ENCODE measurements around the gene CAMK2A.
"Not testable (repeated sequence)": the region's sequence is repeated elsewhere in the genome, so short reads cannot be mapped to it uniquely, and the experiment has no call there.

The CAMK2A gene

DNA sequence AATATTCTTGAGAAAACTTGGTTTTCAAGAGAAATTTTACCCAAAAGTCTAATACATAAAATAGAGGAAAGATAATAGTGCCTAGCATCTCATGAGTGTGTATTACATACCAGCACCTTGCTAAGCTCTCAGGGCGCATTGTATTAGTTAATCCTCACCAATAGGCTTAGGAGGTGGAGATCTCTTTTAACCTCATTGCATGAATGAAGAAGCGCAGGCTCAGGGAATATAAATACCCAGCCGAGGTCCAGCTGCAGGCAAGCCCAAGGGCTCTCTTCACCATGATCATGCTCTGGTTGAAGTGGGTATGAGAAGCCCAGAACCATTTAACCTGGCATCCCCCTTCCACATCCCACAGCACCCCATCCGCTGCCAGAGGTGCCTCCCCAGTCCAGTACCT lies 46.0 kb downstream of the CAMK2A start:
- no peak for FAIRE-seq
- DNase-seq (ENCODE audit: extremely low spot score, insufficient read length, low read depth), result no peak

DNA sequence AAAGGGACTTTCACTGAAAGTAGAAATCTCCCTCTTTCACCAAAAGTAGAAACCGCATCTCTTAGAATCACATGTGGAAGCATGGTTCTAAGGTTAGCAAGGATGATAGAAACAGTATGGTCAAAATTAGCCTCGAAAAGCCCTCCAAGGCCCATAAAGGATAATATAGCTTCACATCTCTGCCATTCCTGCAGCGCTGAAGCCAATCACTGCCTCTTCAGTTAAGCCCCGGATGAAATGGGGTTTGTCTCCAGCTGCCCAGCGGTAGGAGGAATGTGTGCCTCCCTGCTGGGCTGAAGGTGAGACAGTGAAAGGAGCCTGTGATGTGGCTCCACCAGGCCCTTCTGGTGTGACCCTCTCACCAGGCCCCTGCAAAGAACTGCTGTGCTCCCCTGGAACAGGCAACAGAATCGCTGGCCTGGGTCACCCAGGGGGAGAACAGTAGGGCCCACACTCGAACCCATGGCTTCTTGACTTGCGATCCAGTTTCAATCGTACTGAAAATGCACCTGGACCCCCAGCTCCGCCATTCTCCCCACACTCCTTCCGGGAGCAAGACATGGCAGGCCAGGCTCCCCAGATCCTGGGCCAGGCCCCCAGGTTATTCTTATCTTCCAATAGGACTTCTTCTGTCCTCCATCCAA lies 47.2 kb downstream of the CAMK2A start:
- FAIRE-seq, result no peak
- no peak for DNase-seq (ENCODE audit: extremely low spot score, insufficient read length, low read depth)

DNA sequence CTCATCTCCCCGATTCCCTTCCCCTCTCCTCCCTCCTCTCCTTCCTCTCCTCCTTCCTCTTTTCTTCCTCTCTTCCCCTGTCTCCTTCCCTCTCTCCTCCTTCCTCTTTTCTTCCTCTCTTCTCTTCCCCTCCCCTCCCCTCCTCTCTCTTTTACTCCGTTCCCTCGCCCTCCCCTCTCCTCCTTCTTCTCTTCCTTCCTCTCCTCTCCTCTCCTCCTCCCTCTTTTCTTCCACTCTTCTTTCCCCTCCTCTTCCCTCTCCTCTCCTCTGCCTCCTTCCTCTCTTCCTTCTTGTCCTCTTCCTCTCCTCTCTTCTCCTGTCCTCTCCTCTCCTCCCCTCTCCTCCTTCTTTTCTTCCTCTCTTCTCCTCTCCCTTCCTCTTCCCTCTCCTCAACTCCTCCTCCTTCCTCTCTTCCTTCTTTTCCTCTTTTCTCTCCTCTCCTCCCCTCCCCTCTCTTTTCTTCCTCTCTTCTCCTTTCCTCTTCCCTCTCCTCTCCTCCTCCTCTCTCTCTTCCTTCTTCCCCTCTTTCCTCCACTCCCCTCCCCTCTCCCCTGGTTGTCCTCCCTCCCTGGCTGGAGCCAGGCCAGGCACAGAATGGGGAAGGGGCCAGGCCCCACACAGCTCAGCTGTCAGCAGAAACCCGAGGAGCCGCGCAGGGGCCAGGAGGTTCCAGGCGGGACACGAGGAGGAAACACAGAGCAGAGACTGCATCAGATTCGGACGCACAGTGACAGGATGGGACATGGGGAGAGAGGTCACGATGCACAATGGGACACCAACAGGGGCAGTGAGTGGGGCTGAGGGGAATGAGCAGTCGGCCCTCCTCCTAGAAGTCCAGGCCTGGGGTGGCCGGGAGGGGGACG lies 48.0 kb downstream of the CAMK2A start:
- FAIRE-seq (no peak), DNase-seq (ENCODE audit: extremely low spot score, insufficient read length, low read depth) (no peak)

DNA sequence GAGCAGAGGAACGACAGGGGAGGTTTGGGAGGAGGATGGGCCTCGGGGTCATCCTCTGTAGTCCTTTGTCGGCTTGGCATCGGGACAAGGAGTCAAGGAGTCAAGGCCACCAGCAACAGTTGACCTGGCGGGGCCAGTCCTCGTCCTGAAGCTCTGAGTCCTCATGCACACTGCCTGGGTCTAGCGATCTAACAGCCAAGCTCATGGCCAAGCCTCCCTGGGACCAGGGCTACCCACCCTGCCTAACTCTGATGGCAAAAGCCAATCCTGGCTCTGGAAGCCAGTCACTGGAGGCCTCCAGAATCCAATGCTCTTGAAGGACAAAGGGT lies 49.8 kb downstream of the CAMK2A start:
- FAIRE-seq, result no peak
- no peak for DNase-seq (ENCODE audit: extremely low spot score, insufficient read length, low read depth)

DNA sequence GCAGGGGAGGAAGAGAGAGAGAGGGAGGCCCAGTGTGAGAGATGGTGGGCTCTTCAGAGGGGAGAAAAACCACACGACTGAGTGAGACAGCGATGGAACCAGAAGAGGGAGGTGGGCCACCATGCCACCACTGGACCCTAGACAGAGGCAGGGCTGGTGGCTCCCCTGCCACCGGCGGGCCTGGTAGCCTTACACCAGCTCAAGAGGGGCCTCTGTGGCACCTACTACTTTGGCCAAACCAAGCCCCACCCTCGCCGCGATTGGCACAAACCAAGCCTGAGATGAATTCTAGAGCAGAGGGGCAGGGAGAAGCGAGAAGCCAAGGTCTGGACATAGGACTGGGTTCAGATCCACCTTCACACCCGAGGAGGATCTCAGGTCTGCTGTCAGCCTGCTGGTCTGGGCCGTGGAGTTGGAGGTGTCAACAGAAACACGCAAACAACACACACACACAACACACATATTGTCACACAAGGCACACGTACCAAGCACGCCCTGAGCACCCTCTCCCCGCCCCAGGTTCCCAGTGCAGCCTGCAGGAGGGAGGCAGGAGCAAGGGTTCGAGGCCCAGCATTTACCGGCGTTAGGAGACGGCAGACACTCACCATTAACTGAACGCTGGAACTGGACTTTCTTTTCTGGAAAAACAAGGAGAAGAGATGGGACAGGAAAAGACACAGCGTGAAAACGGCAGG lies 50.3 kb downstream of the CAMK2A start:
- FAIRE-seq (no peak), DNase-seq (ENCODE audit: extremely low spot score, insufficient read length, low read depth) (no peak)

DNA sequence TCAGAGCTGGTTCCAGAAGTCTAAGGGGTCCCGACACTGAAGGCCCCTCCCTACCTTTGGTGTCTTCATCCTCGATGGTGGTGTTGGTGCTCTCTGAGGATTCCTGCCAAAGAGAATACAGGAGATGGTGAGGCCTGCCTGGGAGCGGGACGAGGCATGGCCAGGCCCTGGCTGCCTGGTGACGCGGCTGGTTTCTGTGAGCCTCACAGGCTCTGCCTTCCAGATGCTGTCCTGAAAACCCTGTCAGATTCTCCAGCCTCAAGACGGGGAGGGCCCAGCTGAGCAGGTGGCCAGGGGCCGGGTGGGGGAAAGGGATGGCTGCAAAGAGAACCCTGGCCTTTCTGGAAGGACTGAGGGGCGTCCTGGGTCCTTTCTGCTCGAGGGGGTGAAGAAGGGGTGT lies 50.9 kb downstream of the CAMK2A start:
- no peak for DNase-seq (ENCODE audit: extremely low spot score, insufficient read length, low read depth)
- FAIRE-seq, result no peak

DNA sequence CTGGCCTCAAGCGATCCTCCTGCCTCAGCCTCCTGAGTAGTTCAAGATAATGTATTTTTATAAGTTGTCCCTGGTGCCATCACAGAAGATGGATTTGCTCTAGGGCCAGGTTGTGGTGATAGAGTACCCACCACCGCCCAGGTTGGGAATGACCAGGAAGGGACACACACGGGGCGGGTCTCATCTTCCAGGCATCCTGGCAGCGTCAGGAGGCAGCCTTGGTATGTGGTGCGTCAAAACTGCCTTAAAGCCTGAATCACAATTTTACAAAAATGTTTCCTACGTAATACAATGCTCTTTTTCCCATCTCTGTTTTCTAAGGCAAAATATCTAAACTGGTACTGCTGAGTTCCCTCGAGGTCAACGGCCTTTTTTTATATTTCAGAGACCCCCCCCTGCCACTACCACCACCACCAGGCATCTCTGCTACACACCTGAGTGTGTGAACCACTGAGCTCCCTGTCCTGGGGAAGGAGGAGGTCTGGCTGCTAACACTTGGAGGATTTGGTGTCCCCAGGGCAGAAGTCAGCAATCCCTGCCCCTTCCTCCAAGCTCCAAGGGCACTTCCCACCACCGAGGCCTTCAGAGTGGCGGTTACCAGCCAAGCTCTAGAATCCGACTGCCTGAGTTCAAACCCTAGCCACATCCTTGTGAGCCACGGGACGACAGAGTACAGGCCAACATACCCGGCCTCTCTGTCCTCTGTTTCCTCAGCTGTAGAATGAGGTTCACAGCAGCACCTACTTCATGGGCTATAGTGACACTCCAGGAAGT lies 52.4 kb downstream of the CAMK2A start:
- no peak for DNase-seq (ENCODE audit: extremely low spot score, insufficient read length, low read depth)

DNA sequence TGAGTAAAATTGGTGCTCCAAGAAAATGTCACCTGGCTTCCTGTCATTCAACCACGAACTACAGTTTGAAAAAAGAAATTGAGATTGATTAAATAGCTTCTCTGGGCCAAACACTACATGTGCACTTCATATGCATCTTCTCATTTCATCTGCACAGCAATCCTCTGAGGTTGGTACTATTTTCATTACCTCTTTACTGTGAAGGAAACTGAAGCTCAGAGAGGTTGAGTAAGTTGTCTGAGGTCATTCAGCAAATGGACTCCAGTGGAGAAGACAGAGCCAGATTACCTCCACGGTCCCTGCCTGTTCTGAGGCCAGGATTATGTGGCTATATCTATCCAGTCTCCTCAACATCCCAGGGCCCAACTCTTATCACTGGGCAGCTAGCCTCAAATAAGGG lies 53.3 kb downstream of the CAMK2A start:
- FAIRE-seq (no peak), DNase-seq (ENCODE audit: extremely low spot score, insufficient read length, low read depth) (no peak)

More for the DNA sequence above, 52.4 kb downstream of the CAMK2A start:
- FAIRE-seq, result no peak

DNA sequence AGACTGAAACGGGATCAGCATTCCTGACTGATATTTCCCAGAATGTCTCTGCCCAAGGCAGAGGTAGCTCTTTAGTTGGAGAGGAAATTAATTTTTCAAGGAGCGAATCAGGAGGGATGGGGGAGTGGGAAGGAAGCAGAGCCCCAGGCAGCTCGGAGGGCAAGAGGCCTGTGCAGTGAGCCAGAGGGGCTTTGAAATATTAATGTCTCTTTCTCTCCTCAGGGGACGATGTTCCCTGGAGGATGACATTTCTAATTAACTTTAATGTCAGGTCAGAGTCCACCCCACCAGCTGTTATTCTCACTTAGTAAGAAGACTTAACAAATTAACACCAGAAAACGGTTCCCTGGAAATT lies 54.1 kb downstream of the CAMK2A start:
- FAIRE-seq (no peak), DNase-seq (ENCODE audit: extremely low spot score, insufficient read length, low read depth) (no peak)

DNA sequence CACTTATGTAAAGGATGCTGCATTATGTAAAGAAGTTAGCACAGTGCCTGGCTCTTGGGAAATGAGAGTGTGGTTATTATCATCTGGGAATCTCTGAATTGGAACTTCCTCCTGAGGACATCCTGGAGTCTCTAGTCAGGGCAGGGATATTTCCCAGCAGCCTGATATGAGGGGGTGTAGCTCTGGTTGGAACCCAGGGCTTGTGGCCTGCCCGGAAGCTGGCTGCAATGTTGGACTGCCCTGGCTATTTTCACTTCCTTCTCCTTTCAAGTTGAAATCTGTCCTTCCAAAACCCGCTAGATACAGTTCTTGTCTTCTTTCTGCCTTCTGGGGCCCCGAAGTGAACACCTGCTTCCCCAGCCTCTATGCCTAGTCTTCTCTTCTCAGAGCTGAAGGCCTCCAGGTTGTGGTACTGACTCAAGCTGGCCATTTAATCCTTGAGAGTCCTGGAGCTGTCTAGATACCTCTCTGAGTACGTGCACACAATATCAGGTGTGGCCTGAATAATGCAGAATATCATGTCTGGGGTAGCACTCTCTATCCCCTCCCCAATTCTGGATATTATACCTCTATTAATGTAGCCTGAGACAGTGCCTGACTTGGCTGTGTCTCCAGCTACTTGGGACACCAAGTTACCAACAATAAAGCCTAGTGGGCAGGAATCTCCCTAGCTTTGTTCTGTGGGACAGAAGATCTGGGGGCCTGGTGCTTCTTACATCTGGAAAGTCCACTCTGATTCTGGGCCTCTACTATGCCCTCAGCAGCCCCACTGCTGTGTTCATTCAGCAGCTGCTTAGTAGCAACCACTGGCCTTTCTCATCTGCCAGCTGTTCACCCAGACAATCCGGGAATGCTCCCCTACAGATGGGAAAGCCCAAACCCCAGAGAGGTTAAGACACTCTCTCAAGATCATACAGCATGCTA lies 54.7 kb downstream of the CAMK2A start:
- DNase-seq (ENCODE audit: extremely low spot score, insufficient read length, low read depth) (no peak), FAIRE-seq (peak; percentile 53)

DNA sequence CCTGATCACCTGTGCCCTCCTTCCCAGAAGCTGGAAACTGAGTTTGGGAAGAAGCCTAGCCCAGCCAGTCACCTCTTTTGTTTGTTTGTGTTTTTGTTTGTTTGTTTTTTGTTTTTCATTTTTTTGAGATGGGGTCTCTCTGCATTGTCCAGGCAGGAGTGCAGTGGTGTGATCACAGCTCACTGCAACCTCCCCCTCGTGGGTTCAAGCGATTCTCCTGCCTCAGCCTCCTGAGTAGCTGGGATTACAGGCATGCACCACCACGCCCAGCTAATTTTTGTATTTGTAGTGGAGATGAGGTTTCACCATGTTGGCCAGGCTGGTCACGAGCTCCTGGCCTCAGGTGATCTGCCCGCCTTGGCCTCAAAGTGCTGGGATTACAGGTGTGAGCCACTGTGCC lies 55.9 kb downstream of the CAMK2A start:
- DNase-seq (ENCODE audit: extremely low spot score, insufficient read length, low read depth), result not testable (repeated sequence)
- FAIRE-seq, result peak; percentile 26

DNA sequence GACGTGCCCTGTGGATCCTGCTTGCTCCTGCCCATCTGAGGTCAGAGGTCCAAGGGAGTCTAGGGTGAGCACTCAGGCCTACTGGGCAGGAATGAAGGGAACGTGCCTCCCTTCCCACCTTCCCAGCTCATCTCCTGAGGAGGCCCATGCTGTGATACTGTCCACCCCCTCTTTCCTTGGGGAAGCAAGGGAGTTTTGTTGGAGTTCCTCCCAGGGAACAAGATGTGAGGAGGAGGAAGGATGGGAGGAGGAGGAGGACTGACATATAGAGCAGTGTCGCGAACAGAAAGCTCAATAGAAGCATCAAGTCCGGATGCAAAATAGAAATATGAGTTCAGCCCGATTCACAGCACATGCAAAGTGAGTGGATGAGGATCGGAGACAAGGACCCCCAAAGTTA lies 58.7 kb downstream of the CAMK2A start:
- FAIRE-seq (no peak), DNase-seq (ENCODE audit: extremely low spot score, insufficient read length, low read depth) (no peak)

DNA sequence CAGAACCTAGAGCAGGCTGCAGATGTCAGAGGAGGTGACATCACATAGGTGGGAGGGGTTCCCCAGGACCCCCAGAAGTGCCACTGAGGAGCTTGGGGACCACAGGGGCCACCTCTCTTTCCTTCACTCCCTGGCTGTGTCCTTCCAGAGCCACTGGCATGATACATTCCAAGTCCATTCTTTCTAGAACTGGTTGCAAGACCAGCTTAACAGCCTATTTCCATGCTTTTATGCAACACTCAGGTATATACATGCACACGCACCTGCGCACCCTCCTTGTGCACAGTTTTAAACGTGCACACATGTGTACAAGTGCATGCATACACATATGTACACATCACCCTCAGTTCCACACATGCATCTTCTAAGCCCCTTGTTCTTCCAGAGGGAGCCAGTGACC lies 60.0 kb downstream of the CAMK2A start:
- DNase-seq (ENCODE audit: extremely low spot score, insufficient read length, low read depth) (no peak), FAIRE-seq (no peak)

DNA sequence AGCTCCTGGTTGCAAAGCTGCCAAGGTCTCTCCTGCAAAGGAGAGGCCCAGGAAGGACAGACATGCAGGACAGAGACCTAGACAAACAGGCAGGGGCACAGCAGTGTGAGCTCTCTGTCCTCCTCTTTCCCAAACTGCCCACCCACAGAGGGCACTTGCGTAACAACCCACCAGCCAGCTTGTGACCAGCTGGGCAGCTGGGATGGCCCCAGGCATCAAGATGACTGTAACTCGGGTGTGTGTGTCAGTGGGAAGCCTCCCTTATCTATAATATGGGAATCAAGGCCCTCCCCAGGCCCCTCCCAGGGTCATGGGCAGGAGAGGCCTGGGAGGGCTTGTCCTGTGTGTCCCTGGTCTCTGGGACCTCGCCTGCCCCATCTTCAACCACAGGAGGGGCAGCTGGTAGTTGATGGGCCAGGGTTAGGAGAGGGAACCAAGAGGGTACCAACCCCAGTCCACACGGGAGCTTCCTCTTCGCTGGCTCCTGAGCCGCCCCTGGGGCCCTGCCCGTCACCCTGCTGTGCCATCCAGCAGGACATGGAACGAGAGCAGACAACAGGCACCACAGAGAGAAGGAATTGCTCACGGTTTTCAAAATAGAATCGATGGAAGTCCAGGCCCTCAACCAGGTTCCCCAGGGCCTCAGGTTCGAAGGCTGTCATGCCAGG lies 61.8 kb downstream of the CAMK2A start:
- FAIRE-seq (no peak), DNase-seq (ENCODE audit: extremely low spot score, insufficient read length, low read depth) (no peak)

DNA sequence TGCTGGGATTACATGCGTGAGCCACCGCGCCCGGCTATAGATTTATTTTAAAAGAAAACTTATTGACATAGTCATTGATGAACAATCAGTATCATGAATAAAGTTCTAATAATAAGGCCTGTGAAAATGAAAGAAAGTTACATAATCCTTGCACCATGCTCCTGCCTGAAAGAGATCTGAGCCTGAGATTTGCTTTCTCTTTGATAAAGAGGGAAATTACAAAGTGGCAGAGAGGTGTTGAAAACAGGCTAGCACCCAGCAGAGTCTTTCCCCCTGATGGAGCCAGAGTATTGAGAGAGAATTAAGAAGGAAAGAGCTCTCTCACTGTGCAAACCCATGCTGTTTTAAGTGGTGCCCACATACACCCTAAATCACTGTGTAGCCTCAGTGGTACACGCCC lies 62.5 kb downstream of the CAMK2A start:
- DNase-seq (ENCODE audit: extremely low spot score, insufficient read length, low read depth) (no peak), FAIRE-seq (no peak)

DNA sequence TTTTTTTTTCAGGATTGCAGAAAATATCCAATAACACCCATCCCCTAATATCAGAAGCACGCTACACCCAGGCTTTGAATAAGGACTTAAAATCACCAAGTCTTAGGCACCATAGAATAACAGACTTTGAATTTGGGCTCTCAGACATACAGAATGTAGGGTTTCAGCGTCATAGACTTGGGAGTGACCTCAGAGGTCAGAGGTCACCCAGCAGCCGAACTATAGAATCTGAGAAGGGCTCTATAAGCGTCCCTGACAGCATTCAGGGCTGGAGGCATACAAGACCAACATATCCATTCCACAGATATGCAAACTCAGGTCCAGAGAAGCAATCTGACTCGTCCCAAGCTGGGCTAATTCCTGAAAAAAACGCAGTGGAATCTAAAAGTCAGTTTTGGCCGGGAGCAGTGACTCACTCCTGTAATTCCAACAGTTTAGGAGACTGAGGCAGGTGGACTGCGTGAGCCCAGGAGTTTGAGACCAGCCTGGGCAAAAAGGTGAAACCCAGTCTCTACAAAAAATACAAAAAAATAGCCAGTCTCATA lies 65.0 kb downstream of the CAMK2A start:
- no peak for DNase-seq (ENCODE audit: extremely low spot score, insufficient read length, low read depth)
- FAIRE-seq, result no peak

DNA sequence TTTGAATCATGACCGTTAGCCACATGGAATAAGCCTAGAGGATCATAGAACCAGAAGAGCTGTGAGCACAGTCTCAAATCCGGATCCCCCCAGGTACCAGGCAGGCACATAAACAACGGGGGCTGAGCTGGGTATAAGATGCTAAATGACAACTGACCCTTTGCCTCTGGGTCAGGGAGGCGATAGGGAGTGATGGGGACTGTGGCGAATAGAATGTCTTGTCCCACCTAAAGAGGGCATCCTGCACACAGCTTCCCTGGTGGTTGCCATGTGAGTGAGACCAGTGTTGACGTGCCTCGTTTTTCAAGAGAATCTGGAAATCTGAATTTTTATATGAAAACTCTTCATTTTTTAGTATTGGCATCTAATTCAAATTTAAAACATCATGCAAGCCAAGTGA lies 66.1 kb downstream of the CAMK2A start:
- FAIRE-seq (no peak), DNase-seq (ENCODE audit: extremely low spot score, insufficient read length, low read depth) (no peak)

DNA sequence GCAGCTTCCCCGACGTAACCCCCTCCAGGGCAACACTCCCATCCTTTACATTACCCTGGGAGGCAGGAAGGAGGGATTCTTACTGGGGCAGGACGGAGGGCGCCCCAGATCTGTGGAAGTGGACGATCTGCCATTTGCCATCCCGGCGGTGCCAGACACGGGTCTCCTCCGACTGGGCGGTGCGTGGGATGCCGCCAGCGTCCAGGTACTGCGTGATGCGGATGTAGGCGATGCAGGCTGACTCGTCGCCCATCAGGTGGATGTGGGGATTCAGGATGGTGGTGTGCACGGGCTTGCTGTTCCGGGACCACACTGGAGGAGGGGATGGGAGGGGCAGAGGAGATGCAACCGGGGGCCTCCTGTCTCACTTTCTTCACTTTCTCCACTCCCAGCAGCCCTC lies 66.7 kb downstream of the CAMK2A start:
- no peak for FAIRE-seq
- no peak for DNase-seq (ENCODE audit: extremely low spot score, insufficient read length, low read depth)

DNA sequence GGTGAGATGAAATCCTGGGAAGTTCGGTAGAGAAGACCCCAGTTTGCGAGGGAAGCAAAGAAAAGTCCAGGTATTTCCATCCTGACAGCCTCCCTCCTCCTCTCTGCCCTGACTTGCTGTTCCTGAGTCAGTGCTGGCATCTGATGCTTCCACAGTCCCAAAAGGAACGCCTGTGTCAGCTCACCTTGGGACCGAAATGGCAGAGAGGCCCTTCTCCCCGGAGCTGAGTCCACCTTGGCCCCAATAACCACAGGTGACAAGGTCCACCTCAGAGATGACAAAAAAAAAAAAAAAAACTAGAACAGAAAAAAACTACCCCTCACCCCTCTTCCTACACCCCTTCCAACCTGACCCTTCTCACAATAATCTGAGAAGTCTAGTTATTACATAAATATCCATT lies 68.1 kb downstream of the CAMK2A start:
- no peak for DNase-seq (ENCODE audit: extremely low spot score, insufficient read length, low read depth)
- FAIRE-seq, result no peak

Measured in GM18507 (cell line).